Measurements from ENCODE around the gene PTPN4. TPM values are rescaled to one million over a fixed set of nuclear protein-coding genes. Genes with fewer than 3 reads are reported as not detected.
A peak's percentile ranks its signal among the peaks of the same experiment; 100 is the strongest.

Gene PTPN4
- total RNA-seq, 1 donor from 2014 or later = 175 TPM

DNA sequence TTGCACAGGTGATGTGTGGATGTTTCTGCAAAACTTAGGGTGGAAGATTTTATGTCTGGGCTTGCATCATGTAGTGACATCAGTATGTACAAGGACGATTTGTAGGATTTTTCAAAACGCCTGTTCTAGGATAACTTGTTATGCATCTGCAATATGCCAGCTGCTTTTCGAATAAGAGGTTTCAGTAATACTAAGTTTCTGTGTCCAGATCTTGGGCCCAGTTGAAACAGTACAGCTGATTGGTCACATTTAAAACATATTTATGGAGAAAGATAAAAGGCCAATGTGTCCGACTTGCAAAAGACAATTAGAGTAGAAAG is 1.2 kb downstream of the PTPN4 start:
- FAIRE-seq (no peak), DNase-seq (ENCODE audit: low spot score in 2 of 2) (peak in 1 of 2 donors; percentile 30)

DNA sequence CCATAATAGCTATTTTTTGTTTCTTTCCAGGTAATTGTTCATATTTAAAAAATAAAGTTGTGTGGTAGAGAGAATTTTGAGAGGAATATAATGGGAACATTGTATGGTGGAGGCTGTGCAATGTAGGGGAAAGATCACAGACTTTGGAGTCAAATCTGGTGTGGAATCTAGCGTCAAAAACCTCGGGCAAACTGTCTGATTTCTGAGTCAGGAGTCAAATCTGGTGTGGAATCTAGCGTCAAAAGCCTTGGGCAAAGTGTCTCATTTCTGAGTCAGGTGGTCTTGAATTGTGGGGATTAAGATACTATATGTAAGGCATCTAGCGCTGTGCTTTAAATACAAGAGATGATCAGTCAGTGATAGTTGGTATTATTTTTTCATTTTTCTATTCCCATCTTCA is 5.1 kb downstream of the PTPN4 start:
- FAIRE-seq (no peak), DNase-seq (ENCODE audit: low spot score in 2 of 2) (no peak)

DNA sequence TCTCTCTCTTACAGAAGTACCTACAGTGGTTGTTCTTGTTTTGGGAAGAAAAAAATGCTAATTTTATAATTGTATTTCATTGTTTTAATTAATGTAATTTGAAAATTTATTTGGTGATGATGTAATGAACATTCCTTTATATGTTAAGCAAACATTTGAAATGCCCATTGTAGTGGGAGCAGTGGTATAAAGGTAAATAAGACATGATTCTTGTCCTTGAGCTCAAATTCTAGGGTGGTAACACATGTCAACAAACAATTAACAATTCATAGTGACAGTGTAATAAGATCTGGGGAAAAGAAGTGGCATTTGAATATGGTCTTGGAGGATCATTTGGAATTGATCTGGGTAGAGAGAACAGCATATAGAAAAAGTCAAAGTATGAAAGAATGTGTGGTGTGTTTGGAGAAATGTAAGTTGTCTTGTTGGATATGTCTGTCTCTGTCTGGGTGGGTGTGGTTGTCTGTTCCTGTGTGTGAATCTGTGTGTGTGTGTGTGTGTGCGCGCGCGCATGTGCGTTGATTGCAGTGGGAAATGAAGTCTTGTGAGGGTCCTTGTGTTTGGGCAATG is 5.8 kb downstream of the PTPN4 start:
- no peak for FAIRE-seq
- no peak for DNase-seq (ENCODE audit: low spot score in 2 of 2)

DNA sequence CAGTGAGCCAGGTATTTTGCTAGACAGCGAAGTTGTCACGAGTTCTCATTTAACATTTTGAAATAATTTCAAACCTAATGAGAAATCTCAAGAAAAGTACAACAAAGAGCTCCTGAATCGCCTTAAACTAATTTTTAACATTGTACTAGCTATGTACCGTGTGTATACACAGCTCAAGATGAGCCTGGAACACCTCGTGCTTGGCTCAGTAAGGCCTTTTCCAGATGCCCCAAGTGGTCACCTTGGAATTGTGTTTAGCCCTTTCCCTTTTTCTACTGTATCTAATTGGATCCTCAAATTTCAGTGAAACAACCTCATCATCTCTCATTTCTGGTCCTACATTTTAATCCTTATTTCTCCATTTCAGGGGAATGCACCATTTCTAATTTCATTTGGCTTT is 7.2 kb downstream of the PTPN4 start:
- no peak for DNase-seq (ENCODE audit: low spot score in 2 of 2)
- FAIRE-seq = no peak

DNA sequence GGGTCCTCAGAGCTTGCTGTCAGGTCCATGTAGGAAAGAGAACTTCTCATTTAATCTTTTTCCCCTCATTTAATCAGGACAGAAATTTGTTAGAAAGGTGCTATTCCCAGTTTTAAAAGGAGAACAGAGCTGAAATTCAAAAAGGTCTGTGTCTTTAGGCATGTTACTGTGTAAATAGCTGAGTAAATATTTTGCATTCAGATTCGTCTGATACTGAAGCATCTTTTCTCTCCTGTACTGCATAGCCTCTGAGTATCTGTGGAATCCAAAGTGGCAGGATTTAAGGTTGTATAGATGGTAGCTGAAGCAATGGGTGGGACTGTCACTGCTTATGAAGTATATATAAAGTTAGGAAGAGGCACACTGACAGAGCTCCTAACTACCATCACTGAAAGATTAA is 9.0 kb downstream of the PTPN4 start:
- no peak for DNase-seq (ENCODE audit: low spot score in 2 of 2)
- no peak for FAIRE-seq

DNA sequence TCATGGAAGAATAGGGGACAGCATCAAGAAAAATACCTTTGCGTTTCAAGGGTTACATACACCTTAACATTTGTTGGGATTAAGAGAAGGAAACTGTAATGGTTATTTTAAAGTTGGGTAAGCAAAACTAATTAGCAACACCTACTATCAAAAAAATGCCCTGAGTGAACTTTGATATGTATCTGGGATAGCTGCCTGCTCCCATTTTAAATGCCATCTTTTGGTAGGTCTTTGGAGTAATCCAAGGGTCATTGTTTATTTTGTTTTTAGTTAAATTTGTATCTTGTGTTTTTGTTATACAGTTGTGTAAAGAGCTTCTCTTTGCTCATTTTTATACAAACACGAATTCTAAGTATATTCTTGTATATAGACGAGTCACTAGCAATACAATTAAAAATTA is 9.9 kb downstream of the PTPN4 start:
- DNase-seq (ENCODE audit: low spot score in 2 of 2) (no peak), FAIRE-seq (no peak)

DNA sequence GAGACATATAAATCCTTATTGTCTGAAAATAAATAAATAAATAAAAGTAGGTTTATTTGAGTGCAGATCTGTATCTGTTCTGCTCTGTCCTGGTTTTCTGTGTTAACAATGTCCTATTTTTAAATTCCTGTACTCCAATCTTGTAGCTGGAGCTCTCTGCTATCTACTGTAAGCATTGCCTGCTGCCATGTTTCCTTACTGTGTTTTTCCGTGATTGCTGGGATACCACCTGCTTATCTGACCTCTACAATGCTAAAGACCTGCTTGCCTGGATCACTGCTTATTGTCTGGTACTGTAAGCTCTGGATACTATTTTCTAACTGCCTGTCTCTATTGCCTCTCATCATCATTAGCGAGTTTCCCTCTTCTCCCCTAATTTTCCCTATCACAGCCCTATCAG is 11.6 kb downstream of the PTPN4 start:
- FAIRE-seq = no peak
- no peak for DNase-seq (ENCODE audit: low spot score in 2 of 2)

DNA sequence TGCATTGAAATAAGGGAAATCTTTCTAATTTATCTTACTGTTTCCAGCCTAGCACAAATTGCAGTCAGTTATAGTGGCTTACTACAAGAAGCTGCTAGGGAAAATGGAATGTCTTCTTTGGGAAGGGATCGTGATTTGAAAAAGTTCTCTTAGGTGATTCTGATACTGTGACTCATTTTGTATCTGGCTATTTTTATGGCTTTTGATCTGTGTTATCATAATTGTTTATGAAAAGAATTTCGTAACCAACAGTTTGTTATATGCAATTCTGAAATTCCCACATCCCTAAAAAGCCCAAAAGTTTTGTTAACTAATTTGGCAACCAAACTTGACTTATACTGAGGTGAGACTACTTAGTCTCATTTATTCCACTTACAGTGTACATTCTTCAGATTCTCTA is 12.4 kb downstream of the PTPN4 start:
- FAIRE-seq = no peak

DNA sequence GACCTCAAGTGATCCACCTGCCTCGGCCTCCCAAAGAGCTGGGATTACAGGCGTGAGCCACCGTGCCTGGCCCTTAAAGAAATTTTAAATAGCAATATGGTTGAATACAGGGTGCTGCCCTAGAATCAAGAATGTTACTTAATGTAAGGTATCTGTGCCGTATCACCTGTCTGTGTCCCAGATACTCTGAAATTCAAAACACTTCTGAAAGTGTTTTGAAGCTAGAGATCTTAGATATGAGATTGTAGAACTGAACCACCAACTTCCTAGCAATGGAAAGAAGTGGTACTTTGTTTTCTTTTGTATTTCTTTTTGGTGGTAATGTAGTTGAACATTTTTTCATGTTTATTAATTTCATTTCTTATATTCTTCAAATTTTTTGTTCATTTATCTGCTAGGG is 13.0 kb downstream of the PTPN4 start:
- DNase-seq (ENCODE audit: low spot score in 2 of 2) (no peak), FAIRE-seq (no peak)

More for the DNA sequence above, 12.4 kb downstream of the PTPN4 start:
- DNase-seq (ENCODE audit: low spot score in 2 of 2) = no peak

DNA sequence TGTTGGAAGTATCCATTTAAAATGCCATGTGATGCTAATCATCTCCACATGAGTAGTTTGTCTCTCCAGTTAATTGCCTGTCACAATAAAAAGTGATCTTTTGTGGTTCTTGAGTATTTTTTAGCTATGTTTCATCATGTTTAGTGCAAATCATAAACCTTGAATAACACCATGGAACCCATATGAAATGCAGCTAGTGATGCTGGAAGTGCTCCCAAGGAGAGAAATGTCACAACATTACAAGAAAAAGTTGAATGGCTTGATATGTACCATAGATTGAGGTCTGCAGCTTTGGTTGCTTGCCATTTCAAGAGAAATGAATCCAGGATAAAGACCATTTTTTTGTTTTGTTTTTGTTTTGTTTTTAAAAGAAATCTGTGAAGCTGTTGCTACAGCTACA is 14.3 kb downstream of the PTPN4 start:
- no peak for FAIRE-seq
- DNase-seq (ENCODE audit: low spot score in 2 of 2) = no peak

DNA sequence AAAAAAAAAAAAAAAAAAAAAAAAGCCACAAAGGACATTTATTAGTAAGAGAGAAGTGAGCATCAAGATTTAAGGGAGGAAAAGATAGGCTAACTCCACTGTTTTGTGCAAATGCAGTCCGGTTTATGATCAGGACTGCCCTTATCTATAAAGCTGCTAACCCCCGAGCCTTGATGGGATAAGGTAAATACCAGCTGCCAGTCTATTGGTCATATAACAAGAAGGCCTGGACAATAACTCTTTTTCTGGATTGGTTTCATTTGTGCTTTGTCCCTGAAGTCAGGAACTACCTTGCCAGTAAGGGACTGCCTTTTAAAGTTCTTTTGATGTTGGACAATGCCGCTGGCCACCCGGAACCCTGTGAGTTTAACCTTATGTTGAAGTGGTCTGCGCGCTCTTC is 15.4 kb downstream of the PTPN4 start:
- FAIRE-seq (no peak), DNase-seq (ENCODE audit: low spot score in 2 of 2) (no peak)

DNA sequence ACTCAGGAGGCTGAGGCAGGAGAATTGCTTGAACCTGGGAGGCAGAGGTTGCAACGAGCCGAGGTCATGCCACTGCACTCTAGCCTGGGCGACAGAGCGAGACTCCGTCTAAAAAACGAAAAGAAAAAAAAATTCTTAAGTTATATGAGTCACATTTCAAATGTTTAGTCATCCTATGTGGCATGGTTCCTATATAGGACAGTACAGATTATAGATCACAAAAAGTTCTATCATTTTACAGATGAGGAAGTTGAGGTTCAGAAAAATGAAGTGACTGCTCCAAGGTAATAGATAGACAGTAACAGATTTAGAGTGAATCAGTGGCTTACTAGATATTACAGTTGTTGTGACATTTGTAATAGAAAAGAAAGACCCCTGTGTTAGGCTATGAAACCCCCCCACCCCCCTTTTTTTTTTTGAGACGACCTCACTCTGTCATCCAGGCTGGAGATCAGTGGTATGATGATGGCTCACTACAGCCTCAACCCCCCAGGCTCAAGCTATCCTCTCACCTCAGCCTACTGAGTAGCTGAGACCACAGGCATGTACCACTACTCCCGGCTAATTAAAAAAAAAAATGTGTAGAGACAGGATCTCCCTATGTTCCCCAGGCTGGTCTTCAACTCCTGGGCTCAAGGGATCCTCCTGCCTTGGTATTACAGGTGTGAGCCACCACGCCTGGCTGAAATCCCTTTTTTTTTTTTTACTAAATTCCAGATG is 22.7 kb downstream of the PTPN4 start:
- FAIRE-seq (no peak), DNase-seq (ENCODE audit: low spot score in 2 of 2) (no peak)

DNA sequence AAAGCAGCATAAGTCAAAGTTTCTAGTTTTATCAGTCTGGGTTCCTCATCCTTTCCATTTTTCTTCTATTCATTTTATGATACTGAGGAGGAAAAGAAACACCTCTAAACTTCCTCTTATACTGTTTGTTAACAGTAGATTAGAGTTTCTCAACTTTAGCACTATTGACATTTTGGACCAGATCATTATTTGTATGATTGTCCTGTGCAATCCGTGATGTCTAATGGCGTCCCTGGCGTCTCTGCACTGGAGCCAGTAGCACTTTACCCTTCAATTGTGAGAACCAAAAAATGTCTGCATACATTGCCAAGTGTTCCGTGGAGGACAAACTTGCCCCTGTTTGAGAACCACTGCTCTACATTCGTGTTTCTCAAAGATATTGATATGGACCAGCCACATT is 25.2 kb downstream of the PTPN4 start:
- DNase-seq (ENCODE audit: low spot score in 2 of 2) (no peak), FAIRE-seq (no peak)

DNA sequence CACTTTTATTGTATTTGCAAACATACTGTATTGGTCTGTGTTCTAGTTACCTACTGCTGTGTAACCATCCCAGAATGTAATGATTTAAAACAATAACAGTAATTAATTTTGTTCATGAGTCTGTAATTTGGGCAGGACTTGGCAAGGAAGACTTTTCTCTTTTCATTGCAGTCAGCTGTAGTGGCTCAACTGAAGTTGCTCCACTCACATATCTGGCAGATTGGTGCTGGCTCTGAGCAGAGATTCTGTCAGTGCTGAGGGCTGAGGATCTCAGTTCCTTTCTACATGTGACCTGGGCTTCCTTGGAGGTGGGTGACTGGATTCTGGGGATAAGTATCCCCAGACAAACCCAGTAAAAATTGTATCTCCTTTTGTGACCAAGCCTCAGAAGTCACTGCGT is 26.6 kb downstream of the PTPN4 start:
- no peak for FAIRE-seq
- DNase-seq (ENCODE audit: low spot score in 2 of 2) = no peak

DNA sequence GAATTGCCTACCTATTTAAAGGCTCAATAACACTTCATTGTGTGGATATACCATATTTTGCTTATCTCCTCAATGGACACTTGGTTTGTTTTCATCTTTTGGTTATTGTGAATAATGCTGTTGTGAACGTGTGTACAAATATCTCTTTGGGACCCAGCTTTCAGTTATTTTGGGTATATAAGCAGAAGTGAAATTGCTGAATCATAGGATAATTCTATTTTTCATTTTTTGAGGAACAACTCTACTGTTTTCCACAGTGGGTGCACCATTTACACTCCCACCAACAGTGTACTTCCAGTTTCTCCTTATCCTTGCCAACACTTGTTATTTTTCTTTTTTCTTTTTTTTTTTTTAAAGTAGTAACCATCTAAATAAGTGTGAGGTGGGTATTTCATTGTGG is 29.0 kb downstream of the PTPN4 start:
- FAIRE-seq (no peak), DNase-seq (ENCODE audit: low spot score in 2 of 2) (no peak)

DNA sequence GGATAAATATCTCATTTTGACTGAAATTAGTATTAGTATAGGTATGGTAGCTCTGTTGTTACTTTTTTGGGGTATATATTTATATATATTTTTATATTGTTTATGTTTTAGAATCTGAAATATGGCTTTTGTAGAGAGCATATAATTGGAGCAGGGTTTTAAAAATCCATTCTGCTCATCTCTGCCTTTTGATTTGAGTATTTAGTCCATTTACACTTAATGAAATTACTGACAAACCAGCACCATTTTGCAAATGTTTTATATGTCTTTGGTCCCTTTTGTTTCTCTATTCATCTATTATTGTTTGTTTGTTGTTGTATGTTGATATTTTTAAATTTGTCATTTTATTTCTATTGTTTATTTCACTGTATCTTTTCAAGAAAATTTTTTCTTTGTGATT is 30.7 kb downstream of the PTPN4 start:
- no peak for DNase-seq (ENCODE audit: low spot score in 2 of 2)
- FAIRE-seq = no peak

DNA sequence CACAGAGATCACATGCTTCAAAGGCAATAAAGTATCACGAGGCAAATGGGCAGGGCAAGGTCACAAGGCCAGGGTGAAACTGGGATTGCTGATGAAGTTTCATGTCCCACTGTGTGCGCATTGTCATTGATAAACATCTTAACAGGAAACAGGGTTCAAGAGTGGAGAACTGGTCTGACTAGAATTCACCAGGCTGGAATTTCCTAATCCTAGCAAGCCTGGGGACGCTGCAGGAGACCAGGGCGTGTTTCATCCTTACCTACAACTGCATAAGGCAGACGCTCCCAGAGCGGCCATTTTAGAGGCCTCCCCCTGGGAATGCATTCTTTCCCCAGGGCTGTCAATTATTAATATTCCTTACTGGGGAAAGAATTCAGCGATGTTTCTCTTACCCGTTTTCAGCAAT is 33.2 kb downstream of the PTPN4 start:
- FAIRE-seq (no peak), DNase-seq (ENCODE audit: low spot score in 2 of 2) (no peak)

DNA sequence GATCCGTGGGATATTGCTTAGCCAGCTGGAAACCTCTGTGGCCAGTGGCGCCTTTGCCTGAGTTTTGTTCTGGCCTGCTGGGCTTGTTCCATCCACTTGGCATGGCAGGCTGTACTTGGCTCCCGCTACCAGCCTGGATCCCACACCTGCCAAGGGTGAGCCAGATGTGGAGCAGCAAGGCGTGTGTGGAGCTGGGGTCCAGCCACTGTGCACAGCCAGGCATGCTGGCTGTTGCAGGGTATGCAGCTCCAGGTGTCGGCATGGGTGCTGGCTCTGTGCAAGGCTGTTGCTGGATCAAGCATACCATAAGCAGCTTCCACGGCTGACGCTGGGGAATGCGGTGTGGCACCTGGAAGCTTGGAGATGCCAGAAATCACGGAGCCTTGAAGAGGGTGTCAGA is 34.5 kb downstream of the PTPN4 start:
- FAIRE-seq (no peak), DNase-seq (ENCODE audit: low spot score in 2 of 2) (no peak)

DNA sequence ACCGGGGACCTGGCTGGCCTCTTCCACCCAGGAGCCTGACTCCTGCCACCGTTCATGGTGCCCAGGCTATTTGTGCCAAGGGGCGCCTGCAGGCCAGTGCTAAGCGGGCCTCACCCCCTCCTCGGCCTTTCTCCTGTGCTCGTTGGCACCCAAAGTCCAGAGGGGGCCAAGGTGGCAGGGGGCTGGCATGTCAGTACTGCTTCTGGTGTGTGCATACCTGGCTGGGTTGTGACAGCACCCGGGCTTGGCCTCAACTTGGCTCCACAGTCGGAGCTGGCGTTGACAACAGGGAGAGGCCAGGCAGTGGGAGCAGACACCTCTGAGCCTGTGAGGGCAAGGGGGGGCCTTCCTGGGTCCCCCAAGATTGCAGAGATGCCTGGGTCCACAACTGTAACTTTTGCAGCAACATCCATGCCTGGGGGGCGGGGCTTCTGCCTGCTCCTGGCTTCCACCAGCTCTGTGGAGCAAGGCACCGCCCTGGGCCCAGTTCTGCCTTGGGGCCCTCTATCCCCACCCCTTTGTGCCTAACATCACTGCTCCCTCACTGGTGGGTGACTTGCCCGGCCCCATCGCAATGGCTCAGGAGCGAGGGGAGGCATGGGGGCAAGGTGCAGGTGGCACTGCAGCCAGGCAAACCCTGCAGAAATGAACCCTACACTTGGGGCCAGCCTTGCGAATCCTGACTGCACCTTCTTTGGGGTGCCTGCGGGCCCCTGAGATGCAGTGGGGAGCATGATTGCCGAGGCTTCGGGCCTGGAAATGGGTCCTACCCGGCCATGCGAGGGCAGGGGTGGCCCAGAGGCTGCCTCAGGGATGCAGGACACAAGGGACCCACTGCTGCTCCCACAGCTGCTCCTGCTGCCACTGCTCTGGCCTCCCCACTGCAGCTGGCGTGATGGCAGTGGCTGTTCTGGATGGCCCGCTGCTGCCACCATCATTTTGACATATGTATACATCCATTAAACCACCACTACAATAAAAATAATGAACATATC is 35.9 kb downstream of the PTPN4 start:
- DNase-seq (ENCODE audit: low spot score in 2 of 2) (no peak), FAIRE-seq (no peak)

DNA sequence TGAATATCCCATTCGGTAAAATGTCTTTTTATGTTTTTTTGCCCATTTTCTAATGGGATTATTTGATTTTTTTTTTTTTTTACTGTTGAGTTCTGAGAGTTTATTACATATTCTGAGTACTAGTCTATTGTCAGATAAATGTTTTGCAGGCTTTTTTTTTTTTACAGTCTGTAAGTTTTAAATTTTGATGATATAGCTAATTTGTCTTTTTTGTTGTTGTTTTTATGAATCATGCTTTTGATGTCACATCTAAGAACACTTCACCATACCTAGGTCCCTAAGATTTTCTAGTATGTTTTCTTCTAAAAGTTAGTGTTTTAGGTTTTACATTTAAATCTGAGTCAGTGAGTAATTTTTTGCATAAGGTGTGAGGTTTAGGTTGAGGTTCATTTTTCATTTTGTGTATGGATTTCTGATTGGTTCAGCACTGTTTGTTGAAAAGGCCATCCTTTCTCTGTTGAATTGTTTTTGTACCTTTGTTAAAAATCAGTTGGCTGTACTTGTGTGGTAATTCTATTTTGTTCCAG is 40.7 kb downstream of the PTPN4 start:
- FAIRE-seq (no peak), DNase-seq (ENCODE audit: low spot score in 2 of 2) (no peak)

DNA sequence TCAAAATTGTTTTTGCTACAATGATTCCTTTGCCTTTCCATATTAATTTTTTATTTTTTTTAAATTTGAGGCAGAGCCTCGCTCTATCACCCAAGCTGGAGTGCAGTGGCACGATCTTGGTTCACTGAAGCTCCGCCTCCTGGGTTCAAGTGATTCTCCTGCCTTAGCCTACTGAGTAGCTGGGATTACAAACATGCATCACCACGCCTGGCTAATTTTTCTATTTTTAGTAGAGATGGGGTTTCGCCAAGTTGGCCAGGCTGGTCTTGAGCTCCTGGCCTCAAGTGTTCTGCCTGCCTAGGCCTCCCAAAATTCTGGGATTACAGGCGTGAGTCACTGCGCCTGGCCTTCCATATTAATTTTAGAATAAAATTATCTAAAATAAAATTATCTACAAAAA is 41.3 kb downstream of the PTPN4 start:
- DNase-seq (ENCODE audit: low spot score in 2 of 2) (no peak), FAIRE-seq (no peak)

Data from frontal cortex (tissue), 4 donors.